NCI-H510A treated with DMSO at 0.1 percent for 48 hours (cell line): Measurements from ENCODE around the gene STRA8.

Source experiments
- DNase-seq: peaks from one replicate; lab custom pipeline; 2025; lab: John Stamatoyannopoulos, UW

The STRA8 gene, protein sequence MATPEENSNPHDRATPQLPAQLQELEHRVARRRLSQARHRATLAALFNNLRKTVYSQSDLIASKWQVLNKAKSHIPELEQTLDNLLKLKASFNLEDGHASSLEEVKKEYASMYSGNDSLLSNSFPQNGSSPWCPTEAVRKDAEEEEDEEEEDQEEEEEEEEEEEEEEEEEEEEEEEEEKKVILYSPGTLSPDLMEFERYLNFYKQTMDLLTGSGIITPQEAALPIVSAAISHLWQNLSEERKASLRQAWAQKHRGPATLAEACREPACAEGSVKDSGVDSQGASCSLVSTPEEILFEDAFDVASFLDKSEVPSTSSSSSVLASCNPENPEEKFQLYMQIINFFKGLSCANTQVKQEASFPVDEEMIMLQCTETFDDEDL

DNA sequence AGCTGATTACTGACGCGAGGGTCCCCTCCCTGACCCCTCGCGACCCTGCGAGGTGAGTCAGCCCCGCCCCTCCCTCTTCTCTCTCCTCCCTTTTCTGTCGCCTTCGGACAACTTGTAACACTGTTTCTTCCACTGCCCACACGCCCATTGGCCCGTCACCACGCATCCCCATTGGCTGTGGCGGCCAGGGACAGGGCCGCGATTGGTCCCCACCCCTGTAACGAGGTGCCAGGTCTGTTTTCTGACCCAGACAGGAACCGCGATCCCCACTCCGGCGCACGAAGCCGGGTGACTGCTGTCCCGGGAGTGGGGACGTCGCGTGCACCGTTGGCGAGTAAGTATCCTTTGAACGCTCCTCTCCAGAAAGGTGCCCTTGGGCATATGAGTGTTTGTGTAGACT, at the start of gene STRA8:
Gene STRA8 (plus strand): TSS at position 269 of the 400 bp plus-strand sequence. CDS start 6,687 bp downstream, outside the sequence.
- no peak for DNase-seq

DNA sequence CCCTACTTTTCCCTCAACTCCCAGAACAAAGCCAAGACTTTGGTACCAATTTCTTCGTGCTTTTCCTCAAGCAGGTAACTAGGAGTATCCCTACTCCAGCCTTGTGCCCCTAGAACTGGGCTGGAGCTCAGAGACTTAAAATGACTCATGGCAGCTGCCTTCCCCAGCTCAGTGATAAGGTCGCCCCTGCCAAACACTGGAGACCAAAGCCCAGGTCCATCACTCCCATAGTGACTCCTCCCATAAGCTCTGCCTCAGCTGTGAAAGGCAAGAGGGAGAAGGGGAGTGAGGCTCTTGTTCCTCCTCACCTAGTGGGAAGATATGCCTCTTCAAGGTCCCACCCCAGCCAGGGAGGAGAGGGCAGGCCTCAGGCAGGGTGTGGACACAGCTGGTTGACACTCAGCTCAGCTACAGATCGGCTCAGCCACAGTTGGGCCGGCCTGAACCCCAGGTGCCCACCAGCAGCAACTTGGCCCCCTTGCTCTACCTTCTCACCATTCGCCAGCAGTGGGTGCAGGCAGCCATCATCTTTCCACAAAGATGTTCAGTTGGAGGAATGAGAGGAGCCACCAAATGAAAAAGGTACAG, 49.3 kb upstream of the STRA8 start:
- DNase-seq: no peak

DNA sequence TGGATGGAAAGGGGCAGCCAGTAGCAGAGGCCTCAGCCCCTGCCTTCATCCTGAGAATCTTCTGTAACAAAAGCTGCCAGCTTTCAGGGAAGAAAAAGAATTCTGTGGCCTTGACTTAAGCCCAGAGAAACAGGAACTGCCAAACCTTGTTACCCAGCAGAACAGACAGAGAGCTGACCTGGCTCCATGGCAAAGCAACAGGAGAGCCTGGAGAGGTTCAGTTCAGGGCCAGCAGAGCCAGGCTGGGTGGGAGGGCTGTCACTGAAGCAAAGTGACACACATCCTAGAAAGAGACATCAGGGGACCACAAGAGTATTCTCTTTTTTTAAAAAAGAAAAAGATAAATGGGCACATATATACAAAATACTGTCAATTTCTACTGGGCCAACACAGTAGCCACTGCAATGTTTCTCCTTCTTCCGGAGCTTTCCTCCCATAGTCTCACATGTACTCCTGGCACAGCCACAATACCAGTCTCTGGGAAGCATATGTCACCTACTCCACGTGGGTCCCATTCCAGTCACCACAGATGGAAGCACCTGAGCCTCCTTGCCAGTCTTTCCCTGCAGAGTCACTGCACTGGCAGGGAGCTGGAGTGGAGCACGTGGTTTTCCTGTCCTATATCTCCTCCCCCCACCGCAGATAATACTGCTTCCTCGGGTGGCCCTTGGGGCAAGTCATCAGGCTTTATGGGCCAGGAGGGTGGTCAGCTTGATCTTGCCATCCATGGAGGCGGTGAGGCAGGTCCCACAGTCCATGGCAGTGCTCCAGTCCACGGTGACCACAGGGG, 48.0 kb upstream of the STRA8 start:
- no peak for DNase-seq

DNA sequence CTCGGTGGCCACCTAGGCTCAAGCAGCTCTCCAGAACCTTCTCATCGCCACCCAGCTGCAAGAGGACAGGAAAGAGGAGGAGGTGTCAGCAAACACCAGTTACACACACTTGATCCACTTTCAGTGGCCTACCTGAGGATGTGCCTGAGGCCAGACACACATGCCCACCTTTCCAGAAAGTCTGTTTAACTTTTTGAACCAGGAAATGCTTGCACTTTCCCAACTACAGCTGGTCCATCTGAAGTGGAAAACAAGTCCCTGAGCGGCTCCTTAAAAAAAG, 47.4 kb upstream of the STRA8 start:
- DNase-seq: no peak

DNA sequence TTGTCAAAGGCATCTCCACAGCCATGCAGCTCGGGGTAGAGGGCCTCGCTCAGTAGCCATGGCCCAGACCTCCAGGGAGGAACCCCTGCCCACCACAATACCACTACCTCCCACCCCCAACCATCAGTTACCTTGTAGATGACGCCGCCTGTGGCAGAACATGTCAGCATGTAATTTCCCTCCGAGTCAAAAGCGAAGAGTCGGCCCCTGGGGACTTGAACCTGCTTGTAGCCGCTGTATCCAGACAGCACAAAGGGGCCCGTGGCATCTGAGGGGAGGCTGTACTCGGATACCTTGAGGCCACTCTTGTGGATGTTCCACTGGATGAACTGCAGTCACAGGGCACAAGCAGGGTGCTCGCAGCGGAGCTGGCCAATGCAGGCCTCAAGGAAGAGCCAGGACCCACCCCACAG, 46.8 kb upstream of the STRA8 start:
- no peak for DNase-seq

DNA sequence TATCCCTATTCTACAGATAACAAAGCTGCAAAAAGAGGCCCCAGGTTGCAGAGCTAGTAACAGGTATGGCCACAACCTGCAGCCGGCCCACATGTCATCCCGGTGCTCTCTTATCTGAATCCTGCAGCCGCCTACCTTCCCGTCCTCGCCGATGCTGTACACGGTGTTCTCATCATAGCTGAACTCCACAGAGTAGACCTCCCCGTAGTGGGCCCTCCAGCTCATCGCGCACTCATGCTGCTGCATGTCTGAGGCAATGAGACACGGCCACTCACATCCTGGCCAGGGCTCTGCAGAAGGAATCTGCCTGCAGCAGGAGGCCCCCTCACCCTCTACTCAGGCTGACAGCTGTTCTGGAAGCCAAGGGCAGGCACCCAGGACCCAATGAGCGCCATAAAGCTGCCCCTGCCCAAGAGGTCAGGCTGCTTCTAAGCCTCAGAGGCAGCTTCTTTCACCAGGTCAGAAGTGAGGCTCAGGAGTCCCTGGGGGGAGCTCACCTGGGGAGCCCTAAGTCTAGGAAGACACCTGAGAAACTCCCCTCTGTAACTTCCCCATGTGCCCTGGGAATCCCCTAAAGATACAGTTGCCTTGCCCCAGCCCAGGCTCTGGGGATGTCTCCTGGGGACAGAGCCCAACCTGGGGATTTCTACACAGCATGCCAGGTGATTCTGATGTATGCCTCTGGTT, 45.2 kb upstream of the STRA8 start:
- DNase-seq: no peak

DNA sequence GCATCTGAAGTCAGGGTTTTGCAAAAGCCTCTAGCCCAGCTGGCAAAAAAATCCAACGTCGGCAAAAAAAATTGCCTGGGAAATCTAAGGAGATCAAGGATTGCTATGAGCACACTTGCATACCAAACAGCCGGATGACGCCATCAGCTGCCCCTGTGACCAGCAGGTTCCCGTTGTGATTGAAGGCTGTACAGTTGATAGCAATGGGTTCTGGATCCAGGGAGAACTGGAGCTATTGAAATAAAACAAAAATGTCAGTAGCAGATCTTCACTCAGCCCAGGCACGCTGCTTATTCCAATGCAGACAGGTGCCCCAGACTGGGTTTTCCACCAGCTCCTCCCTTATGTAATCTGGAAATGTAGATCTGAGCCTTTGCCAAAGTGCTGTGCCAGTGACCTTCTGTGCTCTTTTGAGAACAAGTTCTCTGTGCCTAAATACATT, 44.4 kb upstream of the STRA8 start:
- DNase-seq: no peak

DNA sequence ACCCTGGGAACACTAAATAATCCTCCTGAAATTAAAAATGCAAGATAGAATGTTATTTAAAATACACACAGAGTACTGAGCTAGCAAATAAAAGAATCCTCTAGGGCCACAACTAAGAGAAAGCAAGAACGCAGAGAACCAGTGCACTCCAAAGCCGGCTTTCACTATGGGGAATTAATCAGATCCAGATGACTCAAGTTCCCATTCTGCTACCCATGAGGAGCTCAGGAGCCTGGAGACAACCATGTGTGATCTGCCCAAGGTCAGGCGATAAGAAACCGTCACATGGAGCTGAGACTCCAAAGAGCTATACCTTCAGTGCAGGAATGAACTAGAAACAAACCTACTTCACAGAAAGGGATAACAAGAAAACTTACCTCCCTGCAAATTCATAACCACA, 43.7 kb upstream of the STRA8 start:
- DNase-seq: no peak

DNA sequence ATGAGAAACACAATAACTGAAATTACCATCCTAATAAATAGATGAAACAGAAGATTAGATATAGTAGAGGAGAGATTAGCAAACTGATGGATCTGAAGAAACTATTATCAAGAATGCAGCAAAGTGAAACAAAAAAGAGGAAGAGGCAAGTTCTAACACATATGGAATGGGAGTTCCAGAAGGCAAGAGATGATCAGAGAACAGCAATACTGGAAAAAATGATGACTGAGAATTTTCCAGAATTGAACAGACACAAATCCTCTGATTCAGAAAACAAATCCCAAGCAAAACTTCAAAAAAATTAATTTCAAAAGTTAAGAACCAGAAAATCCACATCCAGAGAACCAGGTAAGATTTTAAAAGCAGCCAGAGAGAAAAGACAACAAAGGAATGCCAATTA, 42.9 kb upstream of the STRA8 start:
- no peak for DNase-seq

DNA sequence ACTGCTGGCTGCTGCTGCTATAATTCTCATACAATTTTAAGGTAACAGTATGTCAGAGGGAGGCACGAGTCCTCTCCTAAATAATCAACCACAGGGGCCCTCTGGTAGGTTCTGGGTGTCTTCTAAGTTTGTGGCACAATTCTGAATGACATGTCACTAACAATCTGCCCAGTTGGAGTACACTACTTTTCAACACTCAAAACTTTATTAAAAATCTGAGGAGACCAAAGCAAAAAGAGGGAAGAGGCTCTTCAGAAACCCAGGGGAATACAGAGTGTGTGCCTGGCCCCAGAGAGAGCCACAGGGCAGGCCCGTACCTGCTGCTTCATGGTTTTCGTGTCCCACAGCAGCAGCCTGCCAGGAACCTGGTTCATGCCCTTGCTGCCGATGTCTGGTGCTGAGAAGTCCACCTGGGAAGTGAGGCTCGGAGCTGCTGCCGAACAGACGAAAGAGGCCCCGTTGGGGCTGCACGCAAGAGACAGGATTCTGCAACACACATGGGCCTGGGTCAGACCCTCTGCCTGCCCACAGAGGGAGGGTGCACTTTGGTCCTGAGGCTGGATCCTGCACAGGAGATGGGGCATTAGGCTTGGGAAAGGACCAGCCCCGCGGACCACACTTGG, 40.6 kb upstream of the STRA8 start:
- DNase-seq: no peak

DNA sequence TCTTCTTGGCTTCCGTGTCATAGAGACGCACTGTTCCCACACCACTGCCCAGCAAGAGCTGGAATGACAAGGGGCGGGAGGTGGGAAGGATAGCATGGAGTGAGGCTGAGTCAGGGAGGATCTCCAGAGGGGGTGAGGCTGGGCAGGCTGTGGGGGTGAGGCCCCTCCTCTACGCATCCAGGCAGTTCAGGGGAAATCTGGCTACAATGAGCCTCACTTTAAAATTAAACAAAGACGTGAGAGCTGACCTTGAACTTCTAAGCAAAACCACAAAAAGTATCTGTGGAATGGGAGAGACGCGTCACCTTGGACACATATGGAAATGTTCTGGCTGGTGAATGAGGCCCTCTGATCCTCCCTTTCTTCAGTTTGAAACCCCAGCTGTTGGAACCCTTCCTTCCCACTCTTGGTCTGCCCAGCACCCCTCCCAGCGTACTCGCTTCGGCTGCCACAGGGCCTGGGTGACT, 40.0 kb upstream of the STRA8 start:
- no peak for DNase-seq

DNA sequence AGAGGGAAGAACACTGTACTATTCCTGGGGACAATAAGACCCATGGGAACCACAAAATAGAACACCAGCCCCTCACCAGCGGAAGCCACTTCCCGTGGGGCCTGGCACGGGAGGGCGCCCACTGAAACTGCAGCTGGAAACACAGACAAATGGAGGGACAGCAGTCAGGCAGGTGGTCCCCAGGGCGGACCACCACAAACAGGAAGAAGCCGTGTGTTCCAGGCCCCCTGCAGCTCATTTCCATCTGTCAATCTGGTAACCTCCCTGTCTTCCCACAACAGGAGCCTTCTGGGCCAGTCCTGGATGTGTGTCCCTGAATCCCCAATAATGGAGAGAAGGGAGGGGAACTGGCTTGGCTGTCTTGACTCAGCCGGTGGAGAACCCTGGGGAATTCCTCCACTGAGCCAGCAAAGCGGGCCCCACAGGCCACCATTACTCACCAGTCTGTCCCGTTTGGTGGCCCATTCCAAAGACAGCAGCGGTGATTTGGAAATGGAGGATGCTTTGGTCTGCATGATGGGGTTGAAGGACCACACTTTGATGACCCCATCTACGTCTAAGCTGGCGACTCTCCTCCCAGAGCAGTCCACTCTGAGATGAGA, 39.0 kb upstream of the STRA8 start:
- DNase-seq: no peak

DNA sequence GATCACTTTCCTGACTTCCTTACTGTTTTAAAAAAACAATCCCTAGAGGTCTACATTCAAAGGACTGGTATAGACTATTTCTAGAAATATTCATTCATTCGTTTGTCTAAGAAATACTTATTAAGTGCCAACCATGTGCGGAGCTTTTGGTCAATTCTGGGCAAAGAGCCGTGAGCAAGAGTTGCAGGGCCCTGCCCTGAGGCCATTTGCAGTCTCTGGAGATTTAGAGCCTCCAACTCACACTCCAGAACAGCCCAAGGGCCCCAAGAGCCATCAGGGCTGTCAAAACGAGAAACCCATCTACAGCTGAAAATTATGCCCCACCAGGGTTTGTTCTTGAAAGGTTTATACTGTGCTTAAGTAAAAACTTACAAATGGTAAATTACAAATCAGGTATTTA, 38.5 kb upstream of the STRA8 start:
- DNase-seq: no peak

DNA sequence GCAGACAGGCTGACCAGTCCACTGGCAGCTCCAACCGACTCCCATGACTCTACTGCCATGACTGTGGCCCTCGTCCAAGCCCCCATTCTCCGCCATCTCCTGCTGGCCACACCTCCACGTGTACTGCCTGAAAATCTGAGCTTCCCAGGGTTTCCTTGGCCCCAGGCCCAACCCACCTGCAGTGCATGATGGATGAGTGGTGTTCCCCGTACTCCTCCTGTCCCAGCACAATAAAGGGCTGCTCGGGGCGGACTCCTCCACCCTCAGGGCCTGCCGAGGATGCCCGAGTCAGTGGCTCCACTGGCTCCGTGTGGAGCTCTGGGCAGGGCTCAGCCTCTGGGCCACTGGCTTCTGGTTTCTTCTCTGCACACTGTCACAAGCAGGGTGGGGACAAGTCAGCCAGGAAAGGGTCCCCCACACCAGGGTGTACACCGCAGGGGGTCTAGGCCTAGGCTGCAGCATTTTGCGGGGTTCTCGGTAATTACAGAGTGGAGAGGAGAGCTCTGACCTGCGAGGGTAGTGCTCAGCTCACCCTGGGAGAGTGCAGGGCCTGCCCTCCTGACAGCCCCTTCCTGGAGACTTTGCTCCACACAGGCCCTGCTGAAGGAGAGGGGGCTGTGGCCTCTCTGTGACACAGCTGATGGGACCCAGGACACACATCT, 37.5 kb upstream of the STRA8 start:
- DNase-seq: no peak

DNA sequence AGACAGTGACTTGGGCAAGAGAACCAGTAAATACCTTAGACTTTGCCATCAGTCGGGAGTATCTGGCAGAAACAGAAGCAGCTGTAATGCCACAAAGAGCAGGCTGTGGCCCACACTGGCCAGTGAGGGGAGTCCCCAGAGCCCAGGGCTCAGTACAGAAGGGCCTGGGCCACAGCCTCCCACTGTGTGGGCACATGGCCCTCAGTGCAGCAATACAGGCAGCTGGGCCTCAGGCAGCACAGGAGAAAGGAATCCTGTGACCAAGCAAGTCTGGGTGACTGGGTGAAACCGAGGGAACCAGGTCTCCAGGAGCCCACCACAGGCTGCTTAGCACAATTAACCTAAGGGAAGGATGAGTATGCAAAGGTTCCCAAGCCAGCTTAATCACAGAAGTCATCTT, 36.3 kb upstream of the STRA8 start:
- no peak for DNase-seq

DNA sequence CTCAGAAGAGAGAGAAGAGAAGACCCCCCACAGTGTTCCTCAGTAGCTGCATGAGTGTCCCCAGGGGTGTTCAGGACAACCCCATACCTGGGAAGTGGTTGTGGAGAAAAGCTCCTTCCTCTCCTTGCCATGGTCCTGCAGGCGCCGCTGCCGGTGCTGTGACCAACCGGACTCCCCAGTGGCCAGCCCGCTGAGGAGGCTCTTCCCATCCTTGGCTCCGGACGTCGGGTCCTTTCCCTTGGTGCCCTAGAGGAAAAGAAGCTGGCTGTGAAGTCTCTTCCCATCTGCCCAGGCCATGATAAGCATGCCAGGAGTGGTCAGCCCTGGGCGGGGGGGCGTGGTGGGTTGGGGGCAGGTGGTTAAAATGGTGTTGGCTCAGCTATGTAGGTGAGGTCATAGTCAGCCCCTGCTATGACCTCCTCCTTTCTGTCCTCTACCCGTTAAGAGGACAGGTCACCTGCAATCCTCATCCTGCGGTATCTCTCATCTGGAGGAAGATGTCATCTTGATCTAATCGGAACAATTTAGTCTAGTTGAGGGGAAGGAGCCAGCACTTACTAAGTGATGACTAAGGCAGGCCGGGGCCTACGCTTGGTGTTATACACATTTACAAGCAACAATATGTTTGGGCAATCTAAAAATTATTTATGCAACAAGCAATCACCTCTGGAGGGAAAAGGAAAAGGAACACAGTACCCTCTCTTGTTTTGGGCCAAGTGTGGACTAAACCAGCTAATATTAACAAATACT, 35.6 kb upstream of the STRA8 start:
- no peak for DNase-seq

DNA sequence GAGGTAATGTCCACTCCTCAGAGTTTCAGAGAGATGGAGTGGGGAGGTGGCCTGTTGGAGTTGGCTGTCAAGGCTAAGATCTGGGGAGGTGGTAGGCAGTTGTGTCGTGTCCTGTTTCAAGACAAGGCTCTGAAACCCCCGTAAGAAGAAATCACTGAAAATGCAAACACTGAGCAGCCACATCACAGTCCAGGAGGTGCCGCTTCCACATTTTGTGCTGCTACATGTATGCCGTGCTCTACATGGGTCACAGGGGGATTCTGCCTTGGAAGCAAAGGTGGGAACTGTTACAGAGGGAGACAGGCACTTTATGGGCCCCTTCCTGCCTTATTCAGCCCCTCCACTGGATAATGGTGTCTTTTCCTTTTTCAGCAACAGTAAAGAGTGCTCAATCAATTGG, 34.2 kb upstream of the STRA8 start:
- DNase-seq: no peak

DNA sequence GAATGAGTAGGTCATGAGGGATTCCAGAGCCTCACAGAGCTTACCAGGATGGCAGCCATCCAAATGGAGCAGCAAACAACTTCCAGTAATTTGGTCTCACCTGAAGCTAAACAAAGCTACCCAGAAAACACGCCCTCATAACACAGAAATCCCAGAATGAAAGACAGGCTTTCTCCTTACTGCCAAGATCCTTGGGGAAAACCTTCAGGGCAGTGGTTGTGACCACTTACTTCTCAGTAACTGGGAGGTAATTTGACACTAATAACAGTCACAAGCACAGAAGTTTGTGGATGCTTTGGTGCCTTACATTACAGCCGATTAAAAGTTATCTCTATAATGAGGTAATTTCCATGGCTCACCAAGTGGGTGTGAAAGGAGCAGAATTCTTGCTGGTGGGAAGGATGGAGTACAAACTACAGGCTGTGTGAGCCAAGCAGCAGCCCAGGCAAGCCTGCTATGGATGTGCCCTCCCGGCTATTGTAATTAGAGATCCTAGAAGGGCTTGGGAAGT, 32.8 kb upstream of the STRA8 start:
- DNase-seq: no peak

DNA sequence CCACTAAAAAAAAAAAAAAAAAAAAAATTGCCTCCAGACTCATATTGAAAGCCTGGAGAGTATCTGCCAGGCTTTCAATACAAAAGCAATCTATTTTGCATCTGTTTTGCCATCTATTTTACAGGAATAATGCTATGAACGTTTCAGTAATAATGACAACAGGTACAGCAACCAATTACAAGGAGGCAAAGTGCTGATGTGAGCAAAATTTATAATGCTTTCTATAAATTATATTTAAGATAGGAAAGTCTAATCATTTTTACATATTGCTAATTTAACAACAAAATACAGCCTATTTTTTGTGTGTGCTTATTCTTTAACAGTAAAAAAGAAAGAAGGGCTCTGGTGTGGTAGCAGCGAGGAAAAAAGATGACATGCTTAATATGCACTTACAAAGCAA, 32.3 kb upstream of the STRA8 start:
- DNase-seq: no peak

DNA sequence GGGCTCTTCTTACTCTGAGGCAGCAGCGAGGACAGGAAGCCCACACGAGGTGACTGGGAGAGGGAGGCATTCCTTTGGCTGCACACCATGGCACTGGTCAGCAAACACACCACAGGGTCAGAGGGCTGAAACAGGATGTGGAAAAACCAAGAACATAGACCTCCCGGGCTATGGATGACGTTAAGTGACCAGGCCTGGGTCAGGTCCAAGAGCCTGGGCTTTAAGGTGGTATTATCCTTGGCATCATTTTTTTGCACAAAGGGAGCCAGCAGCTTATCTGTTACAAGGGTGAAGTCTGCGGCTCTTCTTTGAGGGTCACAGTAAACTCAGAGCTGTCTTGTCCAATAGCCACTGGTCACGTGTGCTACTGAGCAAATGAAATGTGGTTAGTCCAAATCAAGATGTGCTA, 29.3 kb upstream of the STRA8 start:
- no peak for DNase-seq
